HCT116 (cell line): Measurements from ENCODE around the gene COL15A1.

ENCODE experiments used
- CTCF ChIP-seq, 3 experiments: fragments of 200-600 bp in 1 of 3; sonication (generic) in 1 of 3; IDR thresholded peaks in 2 of 3; conservative IDR thresholded peaks in 1 of 3; 2 replicates each; pipeline ENCODE4 v1.5.1; 2012 to 2017; ENCODE audit warnings: low read depth in 2 of 3, low read length in 2 of 3, antibody characterized with exemption in 1 of 3, borderline replicate concordance in 1 of 3, control low read depth in 1 of 3, mild to moderate bottlenecking in 1 of 3, mixed read lengths in 1 of 3, mixed run types in 1 of 3, moderate library complexity in 1 of 3; ENCODE audit not compliant: insufficient read depth in 1 of 3
- EZH2phosphoT487 ChIP-seq: fragments of 200-600 bp; IDR thresholded peaks from 2 replicates; pipeline ENCODE4 v1.6.1; 2018; ENCODE audit warnings: antibody characterized with exemption, borderline replicate concordance
- POLR2A ChIP-seq: IDR thresholded peaks from 2 replicates; pipeline ENCODE4 v1.7.0; 2011; ENCODE audit warnings: borderline replicate concordance; ENCODE audit not compliant: insufficient read depth, insufficient read length; ENCODE audit errors: extremely low read depth
- POLR2AphosphoS5 ChIP-seq: IDR thresholded peaks from 2 replicates; pipeline ENCODE4 v1.6.1; 2011; ENCODE audit warnings: mild to moderate bottlenecking, low read depth, low read length, moderate library complexity
- SIN3A ChIP-seq: IDR thresholded peaks from 2 replicates; pipeline ENCODE4 v1.6.1; 2012; ENCODE audit warnings: low read depth
- SP1 ChIP-seq: IDR thresholded peaks from 2 replicates; pipeline ENCODE4 v1.6.1; 2012; ENCODE audit warnings: low read depth
- ZFX ChIP-seq: fragments of 450-650 bp; IDR thresholded peaks from 2 replicates; pipeline ENCODE4 v1.6.1; 2017

GRCh38 chr9:99040911-99041582 is 97.3 kb downstream of the COL15A1 start:
- TF ChIP-seq EZH2phosphoT487: no peak
- TF ChIP-seq CTCF (IDR thresholded peaks at IDR 0.05 in 2 of 3, conservative IDR thresholded peaks at IDR 0.05 in 1 of 3; ENCODE audit: borderline replicate concordance in 1 of 3, insufficient read depth in 1 of 3, low read depth in 2 of 3, low read length in 2 of 3): no peak
- TF ChIP-seq ZFX: no peak
- no peak for TF ChIP-seq SP1
- no peak for TF ChIP-seq POLR2AphosphoS5
- no peak for TF ChIP-seq SIN3A
- TF ChIP-seq POLR2A: no peak
